Mesenchymal stem cell (in vitro differentiated cells and primary cell): ENCODE data around the gene USE1.

ENCODE experiments used
- DNase-seq: peaks from one replicate; pipeline ENCODE4 v3.0.0-alpha.2; 2013
- H2AFZ ChIP-seq: one replicate; pipeline ENCODE4 v1.6.1; 2013; ENCODE audit warnings: low read depth, mild to moderate bottlenecking, control low read depth, inconsistent platforms, low read length, moderate library complexity
- H2AK5ac ChIP-seq: 2 replicates; pipeline ENCODE4 v1.6.1; 2013; ENCODE audit warnings: low read length, moderate library complexity, mild to moderate bottlenecking, inconsistent platforms; ENCODE audit not compliant: severe bottlenecking
- H2BK120ac ChIP-seq: one replicate; pipeline ENCODE4 v1.6.1; 2013; ENCODE audit warnings: low read depth, mild to moderate bottlenecking, inconsistent platforms, low read length, moderate library complexity
- H2BK12ac ChIP-seq, 2 experiments: one replicate each; pipeline ENCODE4 v1.6.1; 2013; ENCODE audit warnings: inconsistent platforms in 2 of 2, low read length in 2 of 2, mild to moderate bottlenecking in 2 of 2, moderate library complexity in 2 of 2, control low read depth in 1 of 2
- H2BK15ac ChIP-seq: one replicate; pipeline ENCODE4 v1.6.1; 2013; ENCODE audit warnings: mild to moderate bottlenecking, low read depth, inconsistent platforms; ENCODE audit not compliant: poor library complexity, severe bottlenecking
- H2BK5ac ChIP-seq: 2 replicates; pipeline ENCODE4 v1.6.1; 2013; ENCODE audit warnings: low read depth, mild to moderate bottlenecking, low read length, control low read depth, inconsistent platforms; ENCODE audit not compliant: poor library complexity, severe bottlenecking
- H3K14ac ChIP-seq, 2 experiments: one replicate each; pipeline ENCODE4 v1.6.1; 2013; ENCODE audit warnings: inconsistent platforms in 2 of 2, low read length in 2 of 2, control low read depth in 1 of 2, mild to moderate bottlenecking in 1 of 2, moderate library complexity in 1 of 2
- H3K18ac ChIP-seq, 2 experiments: one replicate each; pipeline ENCODE4 v1.6.1; 2013; ENCODE audit warnings: inconsistent platforms in 2 of 2, low read length in 2 of 2, control low read depth in 1 of 2, low read depth in 1 of 2, mild to moderate bottlenecking in 1 of 2
- H3K23ac ChIP-seq, 2 experiments: one replicate each; pipeline ENCODE4 v1.6.1; 2013; ENCODE audit warnings: inconsistent platforms in 2 of 2, low read length in 2 of 2, mild to moderate bottlenecking in 2 of 2, moderate library complexity in 2 of 2, control low read depth in 1 of 2
- H3K27ac ChIP-seq: 2 replicates; pipeline ENCODE4 v1.5.1; 2013; ENCODE audit warnings: mild to moderate bottlenecking, moderate library complexity, low read length, control low read depth, inconsistent platforms; ENCODE audit not compliant: poor library complexity, severe bottlenecking
- H3K27me3 ChIP-seq, 2 experiments: 2 replicates each; pipeline versions ENCODE4 v1.6.1 to v1.7.0; 2013; ENCODE audit warnings: low read length in 2 of 2, mild to moderate bottlenecking in 2 of 2, moderate library complexity in 2 of 2, control low read depth in 1 of 2, inconsistent platforms in 1 of 2; ENCODE audit not compliant: control insufficient read depth in 1 of 2, insufficient read depth in 1 of 2
- H3K36me3 ChIP-seq, 2 experiments: 2 replicates each; pipeline versions ENCODE4 v1.6.1 to v1.7.0; 2013; ENCODE audit warnings: low read length in 2 of 2, control low read depth in 1 of 2, inconsistent platforms in 1 of 2, low read depth in 1 of 2, mild to moderate bottlenecking in 1 of 2; ENCODE audit not compliant: insufficient read depth in 2 of 2, control insufficient read depth in 1 of 2
- H3K4ac ChIP-seq, 2 experiments: one replicate each; pipeline ENCODE4 v1.6.1; 2013; ENCODE audit warnings: inconsistent platforms in 2 of 2, low read length in 2 of 2, mild to moderate bottlenecking in 2 of 2, moderate library complexity in 2 of 2, control low read depth in 1 of 2, low read depth in 1 of 2
- H3K4me1 ChIP-seq: 2 replicates; pipeline ENCODE4 v1.6.1; 2013; ENCODE audit warnings: low read depth, low read length, control low read depth; ENCODE audit not compliant: control insufficient read depth, insufficient read depth
- H3K4me2 ChIP-seq: 2 replicates; pipeline ENCODE4 v1.6.1; 2013; ENCODE audit warnings: low read length, mild to moderate bottlenecking, inconsistent platforms; ENCODE audit not compliant: poor library complexity, severe bottlenecking
- H3K4me3 ChIP-seq, 2 experiments: 2 replicates each; pipeline versions ENCODE4 v1.5.1 to v1.7.0; 2013; ENCODE audit warnings: low read length in 2 of 2, mild to moderate bottlenecking in 2 of 2, control low read depth in 1 of 2, low read depth in 1 of 2; ENCODE audit not compliant: insufficient read depth in 1 of 2
- H3K79me1 ChIP-seq: replicated peaks from 2 replicates; pipeline ENCODE4 v1.6.1; 2013; ENCODE audit warnings: mild to moderate bottlenecking, control low read depth, low read length, inconsistent platforms; ENCODE audit not compliant: poor library complexity, severe bottlenecking
- H3K9ac ChIP-seq: 2 replicates; pipeline ENCODE4 v1.7.0; 2013; ENCODE audit warnings: mild to moderate bottlenecking, low read length, moderate library complexity
- H3K9me3 ChIP-seq: 2 replicates; pipeline ENCODE4 v1.7.0; 2013; ENCODE audit warnings: mild to moderate bottlenecking, low read length; ENCODE audit not compliant: control insufficient read depth
- H4K8ac ChIP-seq: one replicate; pipeline ENCODE4 v1.6.1; 2013; ENCODE audit warnings: inconsistent platforms, mild to moderate bottlenecking, low read length, moderate library complexity
- H4K91ac ChIP-seq: one replicate; pipeline ENCODE4 v1.6.1; 2013; ENCODE audit warnings: mild to moderate bottlenecking, low read length, inconsistent platforms
- WGBS: methylation state at CpG from one replicate; pipeline ENCODE4 v1.1.7; 2013; ENCODE audit warnings: mixed read lengths; 5-methylcytosine and 5-hydroxymethylcytosine counted together

Gene USE1

DNA sequence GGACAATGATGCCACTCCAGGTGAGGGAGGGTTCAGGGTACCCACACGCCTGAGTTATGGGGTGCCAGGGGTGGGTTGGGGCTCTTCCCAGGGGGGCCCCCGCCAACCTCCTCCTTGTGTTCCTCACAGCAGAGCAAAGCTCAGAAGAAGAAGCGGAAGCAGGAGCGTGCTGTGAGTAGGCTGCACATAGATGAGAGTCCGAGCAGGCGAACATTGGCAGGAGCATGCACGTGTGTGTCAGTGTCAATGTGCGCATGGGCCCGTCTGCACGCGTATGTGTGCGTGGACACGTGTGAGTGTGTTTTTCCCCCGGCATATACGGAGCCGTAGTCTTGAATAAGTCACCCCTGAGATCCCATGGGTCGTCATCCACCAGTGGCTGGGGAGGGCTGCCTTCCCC lies 12.4 kb upstream of the USE1 start:
- Histone ChIP-seq H3K23ac (no peak overlapping the region), H2BK12ac (no peak overlapping the region), H2BK120ac (no peak overlapping the region), H3K14ac (no peak overlapping the region), H3K9me3 (no peaks in the 10 kb centered on the region), H4K91ac (no peak overlapping the region), H3K27me3 (no peaks in the 10 kb centered on the region), H3K4me1 (no peaks in the 10 kb centered on the region), H3K4me3 (no peak overlapping the region), H3K79me1 (peaks cover 9% of the 10 kb centered on the region), H3K36me3 (peaks cover 86 to 89% of the 10 kb centered on the region in 2 experiments), H4K8ac (no peak overlapping the region), H2AFZ (no peak overlapping the region), H3K18ac (no peak overlapping the region), H3K27ac (no peak overlapping the region), H3K4me2 (no peak overlapping the region), H2BK15ac (no peak overlapping the region), H3K4ac (no peak overlapping the region), H2AK5ac (no peak overlapping the region), H2BK5ac (no peak overlapping the region), H3K9ac (no peak overlapping the region)
- no peak for DNase-seq
- WGBS = 96% methylated on average over 17 of the region's 17 CpGs

- no peak overlapping the region for H2AFZ ChIP-seq
- no peak overlapping the region for H2AK5ac ChIP-seq
- no peak overlapping the region for H2BK15ac ChIP-seq
- no peak overlapping the region for H3K4me3 ChIP-seq
- no peak overlapping the region for H3K18ac ChIP-seq
- no peak overlapping the region for H3K23ac ChIP-seq
- 90% methylated on average over 27 of the region's 27 CpGs for WGBS
- H2BK5ac ChIP-seq = no peak overlapping the region
- H3K9me3 ChIP-seq = no peaks in the 10 kb centered on the region
- H3K4me2 ChIP-seq = no peak overlapping the region
- H3K79me1 ChIP-seq = peaks cover 12% of the 10 kb centered on the region
- peak; percentile 52 for DNase-seq
- H3K27ac ChIP-seq = no peak overlapping the region
- H2BK120ac ChIP-seq = no peak overlapping the region
- peaks cover 84 to 88% of the 10 kb centered on the region in 2 experiments for H3K36me3 ChIP-seq
- no peak overlapping the region for H2BK12ac ChIP-seq
- H3K4me1 ChIP-seq = peaks cover 7% of the 10 kb centered on the region
- no peak overlapping the region for H3K9ac ChIP-seq
- no peak overlapping the region for H3K14ac ChIP-seq
- H4K8ac ChIP-seq = no peak overlapping the region
- H3K27me3 ChIP-seq = no peaks in the 10 kb centered on the region
- H4K91ac ChIP-seq = no peak overlapping the region
- no peak overlapping the region for H3K4ac ChIP-seq
Measured at GRCh38 chr19:17205237-17206140, 9.7 kb upstream of the USE1 start.

- Histone ChIP-seq H2BK15ac (no peak overlapping the region), H4K8ac (no peak overlapping the region), H2AK5ac (no peak overlapping the region), H3K23ac (no peak overlapping the region), H3K4me3 (no peak overlapping the region), H3K4me1 (peaks cover 7% of the 10 kb centered on the region), H2BK5ac (no peak overlapping the region), H3K9ac (no peak overlapping the region), H2AFZ (no peak overlapping the region), H3K27me3 (no peaks in the 10 kb centered on the region), H2BK120ac (no peak overlapping the region), H3K27ac (no peak overlapping the region), H3K36me3 (peaks cover 81 to 88% of the 10 kb centered on the region in 2 experiments), H3K4me2 (no peak overlapping the region), H3K4ac (no peak overlapping the region), H3K14ac (no peak overlapping the region), H3K18ac (no peak overlapping the region), H3K79me1 (peaks cover 10% of the 10 kb centered on the region), H2BK12ac (no peak overlapping the region), H4K91ac (peak overlapping the region; percentile 11), H3K9me3 (no peaks in the 10 kb centered on the region)
- no peak for DNase-seq
- WGBS = 97% methylated on average over 24 of the region's 25 CpGs
Measured at GRCh38 chr19:17206736-17207581, 8.2 kb upstream of the USE1 start.
